GM21619 (cell line): ENCODE data around the gene OR51G2.

ENCODE experiments used
- ATAC-seq: cut with Tn5 transposase; IDR thresholded peaks from one replicate; pipeline ENCODE4 v1.9.1; 2021; ENCODE audit not compliant: unreplicated experiment

OR51G2 gene

DNA sequence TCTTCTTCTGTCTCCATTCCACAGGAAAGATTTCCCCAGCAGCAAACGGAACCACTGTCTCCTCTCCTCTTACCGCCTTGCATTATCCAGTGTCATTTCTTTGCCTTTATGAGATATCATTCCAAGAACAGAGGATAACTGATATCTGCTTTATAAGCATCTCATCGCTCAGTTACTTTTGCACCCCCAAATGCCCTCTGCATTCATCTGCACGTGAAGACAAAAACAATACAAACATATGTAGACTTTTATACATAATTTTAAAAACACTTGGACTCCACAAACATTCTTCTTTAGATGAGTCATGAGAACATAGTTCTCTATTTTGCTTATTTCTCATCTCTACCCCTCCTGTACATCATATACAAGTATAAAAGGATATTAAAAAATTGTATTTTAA lies 38.0 kb downstream of the OR51G2 start:
- ATAC-seq: no peak

DNA sequence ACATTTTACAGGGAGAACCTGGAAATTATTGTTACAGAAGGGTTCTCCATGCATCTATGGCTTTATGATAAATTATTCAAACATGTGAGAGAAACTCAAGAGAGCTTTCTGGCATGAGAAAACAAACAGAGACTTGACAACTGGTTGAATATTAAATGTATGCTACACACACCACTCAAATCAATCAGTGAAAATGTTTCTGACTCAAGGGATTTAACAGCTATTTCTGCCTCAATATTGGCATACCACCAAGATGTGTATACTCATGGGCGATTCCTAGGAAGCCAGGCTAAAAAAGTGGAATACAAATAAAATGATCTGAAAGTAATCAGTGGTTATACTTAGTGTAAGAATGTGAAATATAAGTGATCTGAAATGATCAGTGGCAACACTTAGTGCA lies 53.3 kb downstream of the OR51G2 start:
- ATAC-seq: no peak

DNA sequence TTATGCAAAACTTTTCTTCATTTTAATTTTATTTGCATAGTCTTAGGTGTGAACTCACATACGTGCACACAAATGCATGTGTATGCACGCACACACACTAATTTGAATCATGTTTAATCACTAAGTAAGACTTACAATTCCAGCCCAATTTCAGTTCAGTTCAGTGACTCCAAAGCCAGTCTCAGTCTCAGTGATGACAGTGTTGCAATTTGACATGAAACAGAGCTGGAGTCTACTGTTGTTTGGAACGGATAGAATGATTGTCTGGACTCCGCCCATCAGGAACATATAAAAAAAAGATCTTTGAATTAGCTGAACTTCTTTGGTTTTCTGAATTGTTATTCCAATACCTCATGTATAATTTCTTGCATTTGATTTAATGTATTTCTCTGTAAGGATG lies 55.3 kb downstream of the OR51G2 start:
- ATAC-seq: no peak
